Measurements from ENCODE around the gene ATF7. TPM values are rescaled to one million over a fixed set of nuclear protein-coding genes. Genes with fewer than 3 reads are reported as not detected.

ATF7 gene
- total and polyA plus RNA-seq, 2 of the 13 experiments (the other 11 are each of a cell fraction or from before 2014, with no cell fraction given), result 9.6 to 16.2 TPM

DNA sequence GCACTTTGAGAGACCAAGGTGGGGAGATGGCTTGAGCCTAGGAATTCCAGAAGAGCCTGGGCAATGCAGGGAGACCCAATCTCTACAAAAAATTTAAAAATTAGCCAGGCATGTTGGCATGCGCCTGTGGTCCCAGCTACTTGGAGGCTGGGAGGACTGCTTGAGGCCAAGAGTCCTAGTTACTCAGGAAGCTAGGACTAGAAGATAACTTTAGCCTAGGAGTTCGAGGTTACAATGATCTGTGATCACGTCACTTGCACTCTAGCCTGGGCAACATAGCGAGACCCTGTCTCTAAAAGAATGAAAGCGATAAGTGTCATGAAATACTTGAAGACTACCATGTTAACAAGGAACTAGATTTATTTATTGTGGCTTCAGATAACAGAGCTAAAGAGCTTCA, 3.5 kb downstream of the ATF7 start:
- Histone ChIP-seq H3K9ac (ENCODE audit: insufficient read depth, low read depth, low read length) (no peak overlapping the region), H3K36me3 (replicated peaks in 1 of 2; ENCODE audit: control insufficient read depth in 1 of 2, insufficient read depth in 2 of 2, low read length in 2 of 2) (no peaks in the 10 kb centered on the region), H2AFZ (ENCODE audit: low read length) (no peak overlapping the region), H3K4me3 (replicated peaks in 1 of 3; ENCODE audit: insufficient read depth in 1 of 3, low read depth in 2 of 3, low read length in 3 of 3) (no peak overlapping the region), H3K27ac (ENCODE audit: extremely low read length, insufficient read depth, low read length) (no peak overlapping the region), H3K27me3 (ENCODE audit: control insufficient read depth in 1 of 2, insufficient read depth in 2 of 2, low read length in 2 of 2) (no peaks in the 10 kb centered on the region; a peak in 1 of 5 replicates), H3K4me2 (ENCODE audit: low read depth, low read length) (no peak overlapping the region), H3K79me2 (ENCODE audit: insufficient read depth, low read length) (peaks cover 66% of the 10 kb centered on the region), H3K4me1 (ENCODE audit: insufficient read depth, low read length) (peaks cover 28% of the 10 kb centered on the region), H4K20me1 (ENCODE audit: insufficient read depth, low read length) (no peaks in the 10 kb centered on the region), H3K9me3 (ENCODE audit: low read length) (no peaks in the 10 kb centered on the region)
- no peak for ATAC-seq
- in situ Hi-C loops (cut with HindIII; ENCODE audit: extremely low pct_ligation_motif_present, low pct_unique_long_range_greater_than_20kb) (no loop called here), intact Hi-C loops (cut with micrococcal nuclease; ENCODE audit: unreplicated experiment) (loop anchor here (5.0 kb wide), 1 partner anchor 35 kb away; no protein-coding TSS in a partner anchor)
- 93% methylated on average over 5 of the region's 5 CpGs for WGBS (ENCODE audit: low lambda C conversion rate)
- FAIRE-seq, result no peak
- ChIA-PET CTCF (ENCODE audit: low intra/inter-chr PET ratio, low total read pairs) (no interaction called here), POLR2A (interaction anchor here (1.0 to 2.1 kb wide), 2 partner anchors 36 to 53 kb away, joined by 3 to 14 read pairs; partner anchors contain the start of gene ATP5MC2)
- BruUV-seq (replicated peaks), result no TSS peak
- TF ChIP-seq ZNF672 (CRISPR knock-in tag; IDR thresholded peaks at IDR 0.05) (no peak), ZNF678 (CRISPR knock-in tag; IDR thresholded peaks at IDR 0.05) (no peak), ZNF121 (CRISPR knock-in tag; IDR thresholded peaks at IDR 0.05) (peak; percentile 78), ZNF724P (CRISPR knock-in tag; IDR thresholded peaks at IDR 0.05; ENCODE audit: borderline replicate concordance) (no peak)
- no peak for DNase-seq (ENCODE audit: low spot score)

DNA sequence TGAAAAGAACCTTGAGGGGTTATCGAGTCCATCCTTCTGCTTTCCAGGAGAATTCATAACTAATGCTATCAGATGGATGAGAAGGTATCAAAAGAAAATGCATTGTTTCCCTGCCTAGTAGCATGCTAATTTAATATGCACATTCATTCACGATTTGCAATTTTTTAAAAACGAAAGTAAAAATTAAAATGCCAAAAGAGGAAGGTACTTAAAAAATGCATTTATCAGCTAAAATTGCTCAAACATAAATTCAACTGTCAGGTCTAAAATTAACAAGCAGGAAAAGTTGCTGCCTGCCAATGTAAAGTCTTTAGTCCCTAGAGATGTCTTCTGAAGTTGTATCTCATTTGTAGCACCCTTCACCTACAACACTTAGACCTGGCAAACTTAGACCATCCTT, 7.9 kb downstream of the ATF7 start:
- DNase-seq (ENCODE audit: low spot score) (no peak), ATAC-seq (no peak), FAIRE-seq (no peak)
- no peak overlapping the region for H3K9ac ChIP-seq (ENCODE audit: insufficient read depth, low read depth, low read length)
- H3K27ac ChIP-seq (ENCODE audit: extremely low read length, insufficient read depth, low read length), result no peak overlapping the region
- H3K4me1 ChIP-seq (ENCODE audit: insufficient read depth, low read length), result peaks cover 9% of the 10 kb centered on the region
- no peak overlapping the region for H2AFZ ChIP-seq (ENCODE audit: low read length)
- in situ Hi-C loops (cut with HindIII; ENCODE audit: extremely low pct_ligation_motif_present, low pct_unique_long_range_greater_than_20kb), result no loop called here
- H3K27me3 ChIP-seq (ENCODE audit: control insufficient read depth in 1 of 2, insufficient read depth in 2 of 2, low read length in 2 of 2), result no peaks in the 10 kb centered on the region
- H3K9me3 ChIP-seq (ENCODE audit: low read length), result no peaks in the 10 kb centered on the region
- ChIA-PET CTCF (ENCODE audit: low intra/inter-chr PET ratio, low total read pairs) (no interaction called here), POLR2A (no interaction called here)
- intact Hi-C loops (cut with micrococcal nuclease; ENCODE audit: unreplicated experiment), result no loop called here
- 86% methylated on average over 3 of the region's 3 CpGs for WGBS (ENCODE audit: low lambda C conversion rate)
- peaks cover 53% of the 10 kb centered on the region for H3K79me2 ChIP-seq (ENCODE audit: insufficient read depth, low read length)
- peaks cover 0 to 7% of the 10 kb centered on the region in 2 experiments; a peak in 1 of 5 replicates for H3K36me3 ChIP-seq (replicated peaks in 1 of 2; ENCODE audit: control insufficient read depth in 1 of 2, insufficient read depth in 2 of 2, low read length in 2 of 2)
- no peak overlapping the region for H3K4me2 ChIP-seq (ENCODE audit: low read depth, low read length)
- BruUV-seq (replicated peaks), result no TSS peak
- no peak overlapping the region for H3K4me3 ChIP-seq (replicated peaks in 1 of 3; ENCODE audit: insufficient read depth in 1 of 3, low read depth in 2 of 3, low read length in 3 of 3)
- TF ChIP-seq ELF1 (CRISPR knock-in tag; IDR thresholded peaks at IDR 0.05) (no peak), MAFK (conservative IDR thresholded peaks at IDR 0.05 in 1 of 2, IDR thresholded peaks at IDR 0.05 in 1 of 2; ENCODE audit: low read length in 2 of 2) (0 out of 4 replicates have a peak, but pooled peaks of 1 of the 2 experiments have one; percentile 7)
- no peaks in the 10 kb centered on the region for H4K20me1 ChIP-seq (ENCODE audit: insufficient read depth, low read length)

All from HepG2 (cell line).